ENCODE measurements around the gene FOXF1.

FOXF1 gene

DNA sequence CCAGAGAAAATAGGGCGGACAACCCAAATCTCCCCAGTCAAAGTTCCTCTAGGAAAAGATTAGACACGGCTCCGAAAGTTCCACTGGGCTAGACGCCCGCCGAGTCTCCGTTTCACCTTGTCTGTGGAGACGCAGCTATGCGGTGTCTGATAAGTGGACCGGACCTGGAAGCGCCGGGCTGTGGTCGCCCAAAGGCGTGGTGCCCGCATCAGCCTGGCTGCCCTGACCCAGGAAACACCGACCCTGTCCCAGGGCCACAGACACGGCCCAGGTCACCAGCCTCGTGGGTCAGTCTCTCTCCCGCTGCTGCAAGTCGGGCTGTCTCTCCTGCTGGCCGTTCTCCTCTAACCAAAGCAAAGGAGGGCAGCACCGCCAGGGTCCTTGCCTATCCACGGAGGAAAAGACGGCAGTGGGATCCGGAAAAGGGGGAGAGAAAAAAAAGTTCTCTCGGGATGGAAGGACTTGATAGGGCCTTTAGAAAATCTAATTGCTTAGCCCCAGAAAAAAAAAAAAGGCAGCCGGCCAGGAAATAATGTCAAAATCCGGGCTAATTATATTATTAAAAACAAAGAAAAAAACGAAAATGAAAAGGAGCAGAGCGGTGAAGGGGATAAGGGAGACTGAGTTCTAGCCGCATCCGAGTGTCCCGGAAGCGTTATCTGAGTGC, 13.9 kb upstream of the FOXF1 start:
- TF ChIP-seq, protein P1, sequence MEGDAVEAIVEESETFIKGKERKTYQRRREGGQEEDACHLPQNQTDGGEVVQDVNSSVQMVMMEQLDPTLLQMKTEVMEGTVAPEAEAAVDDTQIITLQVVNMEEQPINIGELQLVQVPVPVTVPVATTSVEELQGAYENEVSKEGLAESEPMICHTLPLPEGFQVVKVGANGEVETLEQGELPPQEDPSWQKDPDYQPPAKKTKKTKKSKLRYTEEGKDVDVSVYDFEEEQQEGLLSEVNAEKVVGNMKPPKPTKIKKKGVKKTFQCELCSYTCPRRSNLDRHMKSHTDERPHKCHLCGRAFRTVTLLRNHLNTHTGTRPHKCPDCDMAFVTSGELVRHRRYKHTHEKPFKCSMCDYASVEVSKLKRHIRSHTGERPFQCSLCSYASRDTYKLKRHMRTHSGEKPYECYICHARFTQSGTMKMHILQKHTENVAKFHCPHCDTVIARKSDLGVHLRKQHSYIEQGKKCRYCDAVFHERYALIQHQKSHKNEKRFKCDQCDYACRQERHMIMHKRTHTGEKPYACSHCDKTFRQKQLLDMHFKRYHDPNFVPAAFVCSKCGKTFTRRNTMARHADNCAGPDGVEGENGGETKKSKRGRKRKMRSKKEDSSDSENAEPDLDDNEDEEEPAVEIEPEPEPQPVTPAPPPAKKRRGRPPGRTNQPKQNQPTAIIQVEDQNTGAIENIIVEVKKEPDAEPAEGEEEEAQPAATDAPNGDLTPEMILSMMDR (IDR thresholded peaks at IDR 0.05; ENCODE audit: control insufficient read depth, extremely low read depth, insufficient read depth), result no peak
- H3K4me3 ChIP-seq (ENCODE audit: low read depth, low read length), result no peak overlapping the region
- DNase-seq (ENCODE audit: low read depth), result no peak

DNA sequence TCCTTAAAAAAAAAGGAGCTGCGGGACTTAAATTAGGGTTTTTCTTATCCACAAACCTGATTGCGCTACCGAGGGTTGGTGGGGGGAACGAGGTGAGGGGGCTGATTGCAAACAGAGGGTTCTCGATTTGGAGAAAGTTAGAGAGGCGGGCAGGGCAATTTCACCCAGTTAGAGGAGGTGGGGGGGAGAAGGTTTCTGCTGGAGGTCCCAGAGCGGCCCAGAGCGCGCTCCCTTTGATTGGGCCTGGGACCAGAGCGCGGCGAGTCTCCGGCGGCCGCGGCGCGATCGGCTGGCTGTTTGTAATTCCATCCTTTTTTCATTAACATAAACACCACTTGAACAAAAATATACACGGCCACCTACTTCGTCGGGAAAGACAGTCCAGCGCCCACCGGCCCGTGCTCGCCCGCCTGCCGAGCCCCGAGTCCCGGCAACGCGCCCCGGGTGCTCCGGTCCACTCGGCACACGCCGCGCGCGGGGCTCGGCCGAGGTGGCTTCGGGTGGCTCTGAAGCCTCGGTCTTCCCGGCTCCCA, 13.3 kb upstream of the FOXF1 start:
- no peak for DNase-seq (ENCODE audit: low read depth)
- H3K4me3 ChIP-seq (ENCODE audit: low read depth, low read length), result no peak overlapping the region
- TF ChIP-seq, protein P1 (IDR thresholded peaks at IDR 0.05; ENCODE audit: control insufficient read depth, extremely low read depth, insufficient read depth), result no peak

DNA sequence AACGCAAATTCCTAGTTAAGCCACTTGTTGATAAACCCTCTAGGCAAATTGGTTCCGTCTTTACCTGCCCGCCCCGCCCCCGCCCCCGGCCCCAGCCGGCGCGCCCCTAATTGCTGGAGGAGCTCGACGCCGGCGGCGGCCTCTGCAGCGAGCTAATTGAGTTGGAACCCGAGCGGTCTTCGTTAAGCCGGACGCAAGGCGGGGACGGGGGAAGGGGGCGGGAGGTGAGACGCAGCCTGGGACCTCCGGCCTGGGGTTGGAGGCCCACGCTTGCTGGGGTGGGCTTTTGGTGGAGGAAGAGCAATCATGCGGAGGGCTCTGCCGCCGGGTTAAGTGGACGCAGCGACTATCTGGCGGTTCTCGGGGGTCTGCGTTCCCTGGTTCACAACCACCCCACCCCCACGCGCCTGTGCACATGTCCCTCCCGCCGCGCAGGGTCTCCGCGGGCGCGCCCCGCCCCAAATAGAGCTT, 12.7 kb upstream of the FOXF1 start:
- H3K4me3 ChIP-seq (ENCODE audit: low read depth, low read length), result no peak overlapping the region
- DNase-seq (ENCODE audit: low read depth), result no peak
- TF ChIP-seq, protein P1 (IDR thresholded peaks at IDR 0.05; ENCODE audit: control insufficient read depth, extremely low read depth, insufficient read depth), result no peak

DNA sequence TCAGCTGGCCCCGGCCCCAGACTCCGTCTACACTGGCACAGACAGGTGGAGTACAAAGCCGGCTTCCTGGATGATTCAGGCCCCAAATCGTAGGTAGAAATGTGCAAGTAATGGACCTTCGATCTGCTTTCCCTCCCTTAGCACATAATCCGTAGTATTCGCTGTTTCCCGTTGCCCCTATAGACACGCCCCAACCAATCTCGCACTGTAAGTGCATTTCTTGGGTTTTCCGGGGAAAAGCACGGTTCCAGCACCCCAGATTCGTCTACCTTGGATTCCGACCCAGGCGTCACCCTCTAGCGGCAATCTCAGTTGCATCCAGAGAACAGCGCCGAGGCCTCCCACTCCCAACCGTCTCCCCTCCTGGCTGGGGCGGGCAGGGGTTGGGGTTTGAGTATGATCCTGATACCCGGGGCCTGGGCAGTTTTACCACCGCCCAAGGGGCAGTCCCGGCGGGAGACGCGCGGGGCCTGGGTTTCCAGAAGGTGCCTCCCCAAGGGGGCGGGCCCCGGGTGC, 12.1 kb upstream of the FOXF1 start:
- no peak for DNase-seq (ENCODE audit: low read depth)
- TF ChIP-seq, protein P1 (IDR thresholded peaks at IDR 0.05; ENCODE audit: control insufficient read depth, extremely low read depth, insufficient read depth), result no peak
- no peak overlapping the region for H3K4me3 ChIP-seq (ENCODE audit: low read depth, low read length)

DNA sequence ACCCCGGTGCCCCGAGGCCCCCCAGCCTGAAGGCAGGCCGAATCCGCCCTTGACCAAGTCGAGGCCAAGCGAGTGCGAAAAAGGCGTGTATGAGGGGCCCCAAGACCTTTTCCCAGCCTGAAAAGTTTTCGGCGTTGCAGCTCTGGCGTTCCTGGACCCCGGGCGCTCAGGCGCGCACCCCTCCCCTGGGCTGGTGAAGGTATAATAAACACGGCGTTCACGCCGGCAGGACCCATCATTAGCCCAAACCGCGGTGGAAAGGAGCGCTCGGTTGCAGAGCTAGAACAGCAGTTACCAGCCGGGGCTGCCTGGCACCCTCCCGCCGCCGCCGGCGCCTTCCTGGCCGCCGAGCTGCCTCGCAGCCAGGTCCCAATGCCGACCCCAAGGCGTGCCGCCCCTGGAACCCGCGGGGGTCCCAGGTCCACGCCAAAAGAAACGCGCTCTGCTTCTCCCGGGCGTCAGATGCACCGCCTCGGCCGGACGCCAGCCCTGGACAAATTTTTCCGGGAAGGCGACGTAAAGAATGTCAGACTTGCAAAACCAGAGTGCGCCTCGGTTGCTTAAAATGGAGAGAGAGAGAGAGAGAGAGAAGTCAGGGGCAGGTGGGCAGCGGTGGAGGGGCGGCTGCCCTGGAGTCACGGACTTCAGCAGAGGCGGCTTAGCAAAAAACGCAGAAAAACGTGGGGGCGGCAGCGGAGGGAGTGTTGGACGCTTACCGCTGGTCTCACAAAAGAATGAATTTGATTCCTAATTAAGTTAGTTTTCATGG, 11.5 kb upstream of the FOXF1 start:
- TF ChIP-seq, protein P1 (IDR thresholded peaks at IDR 0.05; ENCODE audit: control insufficient read depth, extremely low read depth, insufficient read depth), result no peak
- H3K4me3 ChIP-seq (ENCODE audit: low read depth, low read length), result no peak overlapping the region
- no peak for DNase-seq (ENCODE audit: low read depth)

DNA sequence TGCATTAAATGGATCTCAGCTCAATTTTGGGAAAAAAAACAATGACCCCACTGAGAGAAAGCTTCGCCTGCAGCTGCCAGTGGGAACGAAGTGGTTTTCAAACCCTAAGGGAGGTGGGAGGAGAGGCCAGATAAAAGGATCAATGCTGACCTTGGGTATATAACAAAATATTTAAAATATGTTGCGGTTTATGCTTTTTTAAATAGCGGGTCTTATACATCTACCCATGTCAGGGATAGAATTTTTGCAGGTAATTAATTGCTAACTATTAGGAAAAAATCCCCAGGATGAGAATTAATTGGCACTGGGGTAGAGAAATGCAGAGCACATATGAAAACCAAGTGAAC, 10.9 kb upstream of the FOXF1 start:
- TF ChIP-seq, protein P1 (IDR thresholded peaks at IDR 0.05; ENCODE audit: control insufficient read depth, extremely low read depth, insufficient read depth), result no peak
- H3K4me3 ChIP-seq (ENCODE audit: low read depth, low read length), result no peak overlapping the region
- DNase-seq (ENCODE audit: low read depth), result no peak

Data from LNCaP clone FGC (cell line).